DND-41 (cell line): ENCODE data around the gene KSR1.

Experiments
- ATAC-seq: fragments of 200-7000 bp; cut with Tn5 transposase; 3 replicates; pipeline ENCODE4 v1.9.1; 2021; ENCODE audit warnings: low read depth; ENCODE audit not compliant: insufficient read depth
- DNase-seq: peaks from one replicate; pipeline ENCODE4 v3.0.0-alpha.2; 2020
- H2AFZ ChIP-seq: 2 replicates; pipeline ENCODE4 v1.6.0; 2012; ENCODE audit warnings: low read depth, low read length
- H3K27ac ChIP-seq: 2 replicates; pipeline ENCODE4 v1.5.1; 2012; ENCODE audit warnings: low read length, inconsistent platforms
- H3K27me3 ChIP-seq: fragments of 200-600 bp; sonication (generic); 2 replicates; pipeline ENCODE4 v1.6.0; 2012; ENCODE audit warnings: low read length, mild to moderate bottlenecking, inconsistent platforms; ENCODE audit not compliant: insufficient read depth, poor library complexity
- H3K36me3 ChIP-seq: 2 replicates; pipeline ENCODE4 v1.5.1; 2012; ENCODE audit warnings: low read length, inconsistent platforms; ENCODE audit not compliant: insufficient read depth
- H3K4me1 ChIP-seq: 2 replicates; pipeline ENCODE4 v1.5.1; 2012; ENCODE audit warnings: mild to moderate bottlenecking, low read length; ENCODE audit not compliant: insufficient read depth
- H3K4me2 ChIP-seq: 2 replicates; pipeline ENCODE4 v1.6.0; 2012; ENCODE audit warnings: mild to moderate bottlenecking, moderate library complexity, low read length, inconsistent platforms; ENCODE audit not compliant: insufficient read depth
- H3K4me3 ChIP-seq, 2 experiments: fragments of 200-600 bp in 1 of 2; shearing (Covaris generic) in 1 of 2; 2 replicates each; pipeline ENCODE4 v1.5.1; 2012 to 2016; ENCODE audit warnings: inconsistent platforms in 2 of 2, low read length in 2 of 2, mild to moderate bottlenecking in 2 of 2, low read depth in 1 of 2, moderate library complexity in 1 of 2
- H3K79me2 ChIP-seq: 2 replicates; pipeline ENCODE4 v1.6.0; 2012; ENCODE audit warnings: low read length, inconsistent platforms; ENCODE audit not compliant: insufficient read depth
- H3K9ac ChIP-seq: 2 replicates; pipeline ENCODE4 v1.6.0; 2012; ENCODE audit warnings: low read depth, mild to moderate bottlenecking, inconsistent platforms, low read length, moderate library complexity
- H3K9me3 ChIP-seq: 2 replicates; pipeline ENCODE4 v1.5.1; 2012; ENCODE audit warnings: low read length, moderate library complexity, mild to moderate bottlenecking, inconsistent platforms; ENCODE audit not compliant: insufficient read depth, severe bottlenecking
- H4K20me1 ChIP-seq: 2 replicates; pipeline ENCODE4 v1.6.0; 2012; ENCODE audit warnings: low read length; ENCODE audit not compliant: insufficient read depth
- EZH2 ChIP-seq: IDR thresholded peaks from 3 replicates; pipeline ENCODE4 v1.6.1; 2012; ENCODE audit warnings: borderline replicate concordance, low read depth, mild to moderate bottlenecking, moderate library complexity, low read length, inconsistent platforms; ENCODE audit not compliant: severe bottlenecking
- TF ChIP-seq, protein P1 (sequence below): IDR thresholded peaks from 2 replicates; pipeline ENCODE4 v1.5.1; 2012; ENCODE audit warnings: borderline replicate concordance, low read length, moderate library complexity, mild to moderate bottlenecking; ENCODE audit not compliant: poor library complexity, severe bottlenecking; ENCODE audit errors: extremely low read depth

The KSR1 gene

DNA sequence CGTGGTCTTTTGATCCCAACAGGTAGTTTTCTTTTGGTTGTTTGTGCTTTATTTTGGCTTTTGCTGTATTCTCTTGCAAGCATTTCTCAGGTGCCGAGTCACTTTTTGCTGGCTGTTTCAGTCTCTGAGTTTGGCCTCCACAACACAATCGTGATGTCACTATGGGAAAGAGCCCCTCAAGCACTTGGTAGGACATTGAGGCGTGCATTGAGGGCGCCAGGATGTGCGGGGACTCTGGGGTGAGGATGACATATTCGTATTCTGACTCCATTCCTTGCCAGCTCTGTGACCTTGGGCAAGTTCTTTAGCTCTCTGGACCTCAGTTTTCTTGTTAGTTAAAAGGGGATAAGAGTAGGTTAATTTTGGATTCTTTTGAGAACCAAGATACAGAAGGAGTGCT lies 13.0 kb downstream of the KSR1 start:
- Histone ChIP-seq H3K4me3 (no peak overlapping the region), H3K27ac (no peak overlapping the region), H3K4me2 (no peak overlapping the region), H2AFZ (no peak overlapping the region), H4K20me1 (no peaks in the 10 kb centered on the region; the same call in none of the 2 replicates), H3K9me3 (no peaks in the 10 kb centered on the region), H3K79me2 (no peaks in the 10 kb centered on the region), H3K4me1 (peaks cover 13% of the 10 kb centered on the region), H3K36me3 (no peaks in the 10 kb centered on the region), H3K27me3 (no peaks in the 10 kb centered on the region), H3K9ac (no peak overlapping the region)
- ATAC-seq (no peak), DNase-seq (no peak)
- TF ChIP-seq, protein P1, sequence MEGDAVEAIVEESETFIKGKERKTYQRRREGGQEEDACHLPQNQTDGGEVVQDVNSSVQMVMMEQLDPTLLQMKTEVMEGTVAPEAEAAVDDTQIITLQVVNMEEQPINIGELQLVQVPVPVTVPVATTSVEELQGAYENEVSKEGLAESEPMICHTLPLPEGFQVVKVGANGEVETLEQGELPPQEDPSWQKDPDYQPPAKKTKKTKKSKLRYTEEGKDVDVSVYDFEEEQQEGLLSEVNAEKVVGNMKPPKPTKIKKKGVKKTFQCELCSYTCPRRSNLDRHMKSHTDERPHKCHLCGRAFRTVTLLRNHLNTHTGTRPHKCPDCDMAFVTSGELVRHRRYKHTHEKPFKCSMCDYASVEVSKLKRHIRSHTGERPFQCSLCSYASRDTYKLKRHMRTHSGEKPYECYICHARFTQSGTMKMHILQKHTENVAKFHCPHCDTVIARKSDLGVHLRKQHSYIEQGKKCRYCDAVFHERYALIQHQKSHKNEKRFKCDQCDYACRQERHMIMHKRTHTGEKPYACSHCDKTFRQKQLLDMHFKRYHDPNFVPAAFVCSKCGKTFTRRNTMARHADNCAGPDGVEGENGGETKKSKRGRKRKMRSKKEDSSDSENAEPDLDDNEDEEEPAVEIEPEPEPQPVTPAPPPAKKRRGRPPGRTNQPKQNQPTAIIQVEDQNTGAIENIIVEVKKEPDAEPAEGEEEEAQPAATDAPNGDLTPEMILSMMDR, result no peak
- TF ChIP-seq EZH2, result no peak

DNA sequence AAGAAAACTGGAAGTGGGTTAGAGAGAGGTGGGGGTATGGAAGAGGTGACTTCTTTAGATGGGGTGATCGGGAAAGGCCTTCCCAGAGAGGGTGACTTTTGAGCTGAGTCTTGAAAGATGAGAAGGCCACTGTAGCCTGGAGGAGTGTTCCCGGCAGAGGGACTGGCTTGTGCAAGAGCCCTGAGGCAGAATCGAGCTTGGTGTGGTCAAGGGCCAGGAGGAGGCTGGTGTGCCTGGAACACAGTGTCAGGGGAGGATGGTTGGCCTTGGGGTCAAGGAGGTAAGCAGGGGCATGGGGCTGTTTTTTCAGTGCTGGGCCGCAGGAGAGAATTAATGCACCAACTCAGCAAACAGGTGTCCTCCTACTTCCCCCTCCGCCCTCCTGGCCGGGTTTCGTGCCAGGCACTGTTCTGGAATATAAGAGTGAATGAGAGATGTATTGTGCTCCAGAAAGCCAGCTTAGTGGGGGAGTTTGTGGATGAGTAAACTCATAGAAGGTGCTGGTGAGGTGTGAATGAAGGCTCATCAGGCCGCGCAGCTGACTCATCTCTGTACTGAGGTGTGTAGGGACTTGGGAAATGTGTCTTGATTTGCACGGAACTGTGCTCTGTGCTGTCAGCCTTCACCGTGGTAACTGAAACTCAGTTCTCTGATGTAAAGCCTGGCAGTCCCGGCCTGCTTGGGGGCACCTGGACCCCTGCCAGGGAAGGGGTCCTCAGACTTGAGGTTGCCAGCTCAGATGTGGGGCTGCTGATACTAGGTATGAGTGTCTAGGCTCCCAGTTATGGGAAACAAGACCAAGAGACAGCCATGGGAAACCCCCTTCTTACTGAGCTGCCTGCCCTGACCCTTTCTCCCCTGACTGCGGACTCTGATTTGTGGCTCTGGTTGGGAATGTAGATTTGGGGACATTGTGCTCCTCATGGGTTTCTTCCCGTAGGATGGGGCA lies 15.3 kb downstream of the KSR1 start:
- ATAC-seq, result no peak
- H3K36me3 ChIP-seq, result no peaks in the 10 kb centered on the region
- DNase-seq, result no peak
- no peak overlapping the region for H3K27ac ChIP-seq
- no peaks in the 10 kb centered on the region for H3K79me2 ChIP-seq
- H4K20me1 ChIP-seq, result no peaks in the 10 kb centered on the region; the same call in none of the 2 replicates
- H3K9ac ChIP-seq, result no peak overlapping the region
- no peak overlapping the region for H3K4me3 ChIP-seq
- no peak overlapping the region for H2AFZ ChIP-seq
- H3K4me1 ChIP-seq, result peaks cover 15% of the 10 kb centered on the region
- no peak overlapping the region for H3K4me2 ChIP-seq
- TF ChIP-seq, protein P1, result no peak
- TF ChIP-seq EZH2, result no peak
- no peaks in the 10 kb centered on the region for H3K27me3 ChIP-seq
- no peaks in the 10 kb centered on the region for H3K9me3 ChIP-seq

DNA sequence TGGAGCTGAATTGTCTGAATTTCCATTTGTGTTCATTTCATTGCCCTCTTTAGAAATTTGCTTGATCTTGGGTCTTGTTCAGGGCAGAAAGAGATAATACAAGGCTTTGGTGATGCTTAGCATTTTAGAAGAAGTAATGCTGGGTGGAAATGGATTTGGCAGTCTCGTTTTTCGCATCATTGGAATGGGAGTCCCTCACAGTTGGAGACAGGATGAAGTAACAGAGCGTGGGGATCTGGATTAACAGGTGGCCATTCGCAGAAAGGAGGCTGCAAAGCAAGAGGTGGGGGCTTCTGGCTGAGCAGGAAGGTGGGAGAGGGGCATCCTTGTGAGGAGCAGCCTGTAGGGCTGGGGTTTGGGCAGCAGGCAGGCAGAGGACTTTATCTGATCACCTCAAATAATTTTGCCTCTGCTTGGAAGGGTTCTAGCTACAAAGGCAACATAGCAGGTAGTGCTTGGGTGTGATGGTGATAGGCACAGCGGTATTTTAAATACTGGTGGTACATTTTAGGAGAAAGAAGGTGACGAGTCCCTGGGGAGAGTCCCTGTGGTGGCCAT lies 17.0 kb downstream of the KSR1 start:
- no peaks in the 10 kb centered on the region for H3K36me3 ChIP-seq
- H2AFZ ChIP-seq, result no peak overlapping the region
- H4K20me1 ChIP-seq, result peaks cover 5% of the 10 kb centered on the region
- H3K9me3 ChIP-seq, result no peaks in the 10 kb centered on the region
- DNase-seq (no peak), ATAC-seq (no peak; the same call in 2 of the 3 replicates)
- peaks cover 15% of the 10 kb centered on the region for H3K4me1 ChIP-seq
- no peaks in the 10 kb centered on the region for H3K27me3 ChIP-seq
- no peak for TF ChIP-seq EZH2
- TF ChIP-seq, protein P1, result no peak
- H3K9ac ChIP-seq, result no peak overlapping the region
- H3K27ac ChIP-seq, result peak overlapping the region; percentile 10; the same call in 1 of the 2 replicates
- no peaks in the 10 kb centered on the region for H3K79me2 ChIP-seq
- H3K4me2 ChIP-seq, result no peak overlapping the region; the same call in 1 of the 2 replicates
- H3K4me3 ChIP-seq, result no peak overlapping the region
